MV-4-11 (cell line): ENCODE measurements around the gene HMGN4.

ENCODE experiments used
- DNase-seq: peaks from one replicate; lab custom pipeline; 2025; lab: John Stamatoyannopoulos, UW

HMGN4 gene

GRCh38 chr6:26577720-26578072 is 39.5 kb downstream of the HMGN4 start:
- no peak for DNase-seq

- DNase-seq, result no peak
These were observed 40.1 kb downstream of the HMGN4 start for GRCh38 chr6:26578279-26578678.

- DNase-seq, result no peak
These were observed 40.6 kb downstream of the HMGN4 start for GRCh38 chr6:26578741-26579140.

GRCh38 chr6:26581164-26581915 is 43.2 kb downstream of the HMGN4 start:
- no peak for DNase-seq

GRCh38 chr6:26588965-26589364 is 50.8 kb downstream of the HMGN4 start:
- DNase-seq, result no peak

GRCh38 chr6:26592649-26593048 is 54.5 kb downstream of the HMGN4 start:
- peak; percentile 60 for DNase-seq

GRCh38 chr6:26593278-26594130 is 55.3 kb downstream of the HMGN4 start:
- DNase-seq, result peak; percentile 52

GRCh38 chr6:26594131-26594498 is 55.9 kb downstream of the HMGN4 start:
- DNase-seq, result peak; percentile 26

- peak; percentile 76 for DNase-seq
These were observed 56.8 kb downstream of the HMGN4 start for GRCh38 chr6:26594730-26595632.

- peak; percentile 77 for DNase-seq
These were observed 57.6 kb downstream of the HMGN4 start for GRCh38 chr6:26595669-26596269.
